OCI-LY3 (cell line): ENCODE measurements around the gene LHB.

Experiments used
- H2AFZ ChIP-seq: fragments of 200-600, 300-600 bp; shearing (Covaris generic); 2 replicates; pipeline ENCODE4 v1.6.0; 2014; ENCODE audit warnings: antibody characterized with exemption, low read depth, low read length
- H3K27ac ChIP-seq: fragments of 200-600, 300-600 bp; sonication (generic); 2 replicates; pipeline ENCODE4 v1.5.1; 2014; ENCODE audit warnings: mild to moderate bottlenecking, low read length, moderate library complexity, mixed read lengths
- H3K27me3 ChIP-seq: fragments of 200-600, 300-600 bp; sonication (generic); 2 replicates; pipeline ENCODE4 v1.6.1; 2014; ENCODE audit warnings: low read depth, low read length, mixed read lengths
- H3K36me3 ChIP-seq: fragments of 200-600, 300-600 bp; sonication (generic); replicated peaks from 2 replicates; pipeline ENCODE3; 2014; ENCODE audit warnings: low read depth, low read length, mixed read lengths
- H3K4me1 ChIP-seq: fragments of 300-600, 200-600 bp; sonication (generic); 2 replicates; pipeline ENCODE4 v1.6.1; 2014; ENCODE audit warnings: low read length, mixed read lengths
- H3K4me2 ChIP-seq: fragments of 200-600, 300-600 bp; sonication (generic); 2 replicates; pipeline ENCODE4 v1.6.1; 2014; ENCODE audit warnings: low read length, mixed read lengths
- H3K4me3 ChIP-seq: fragments of 300-600, 200-600 bp; sonication (generic); 2 replicates; pipeline ENCODE4 v1.5.1; 2014; ENCODE audit warnings: antibody characterized with exemption, mild to moderate bottlenecking, low read length, moderate library complexity
- H3K79me2 ChIP-seq: fragments of 300-600, 200-600 bp; shearing (Covaris generic); 2 replicates; pipeline ENCODE4 v1.6.1; 2014; ENCODE audit warnings: mild to moderate bottlenecking, low read length, mixed read lengths
- H3K9ac ChIP-seq: fragments of 300-600, 200-600 bp; shearing (Covaris generic); 2 replicates; pipeline ENCODE4 v1.6.0; 2014; ENCODE audit warnings: mild to moderate bottlenecking, low read length, moderate library complexity
- H3K9me3 ChIP-seq: fragments of 200-600, 300-600 bp; shearing (Covaris generic); 2 replicates; pipeline ENCODE4 v1.6.1; 2014; ENCODE audit warnings: low read length, mixed read lengths; ENCODE audit not compliant: insufficient read depth
- H4K20me1 ChIP-seq: fragments of 200-600, 300-600 bp; sonication (generic); 2 replicates; pipeline ENCODE4 v1.6.1; 2016; ENCODE audit warnings: low read length, mixed read lengths; ENCODE audit not compliant: insufficient read depth
- EZH2phosphoT487 ChIP-seq: fragments of 200-600 bp; shearing (Covaris generic); IDR thresholded peaks from 2 replicates; pipeline ENCODE4 v1.6.1; 2018; ENCODE audit warnings: antibody characterized with exemption, mixed run types, low read depth
- TF ChIP-seq, protein P1 (sequence below): fragments of 200-600, 300-600 bp; sonication (generic); IDR thresholded peaks from 2 replicates; pipeline ENCODE4 v1.5.1; 2014; ENCODE audit warnings: antibody characterized with exemption, low read length, low read depth

The LHB gene

DNA sequence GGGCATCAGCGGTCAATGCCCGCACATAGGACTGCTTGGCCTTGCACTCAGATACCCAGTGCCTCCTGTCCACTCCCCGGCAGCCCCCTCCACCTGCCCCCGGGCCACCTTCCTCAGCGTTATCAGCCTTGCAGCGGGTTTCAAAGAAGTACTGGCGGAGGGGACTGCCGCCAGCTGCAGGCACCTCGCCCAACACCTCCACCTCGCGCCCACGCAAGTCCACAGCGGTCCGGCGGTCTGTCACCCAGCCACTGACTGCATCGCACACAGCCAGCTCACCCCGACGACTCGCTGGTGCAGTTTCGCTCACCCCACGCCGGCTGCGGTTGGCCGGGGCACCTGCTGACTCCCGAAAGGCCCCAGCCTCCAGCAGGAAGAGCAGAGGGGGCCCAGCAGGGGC is 44.6 kb upstream of the LHB start:
- H3K4me3 ChIP-seq, result no peak overlapping the region
- no peak overlapping the region for H3K4me2 ChIP-seq
- H3K79me2 ChIP-seq, result no peaks in the 10 kb centered on the region
- H2AFZ ChIP-seq, result no peak overlapping the region
- no peaks in the 10 kb centered on the region for H3K4me1 ChIP-seq
- no peak overlapping the region for H3K27ac ChIP-seq
- H3K9me3 ChIP-seq, result no peaks in the 10 kb centered on the region
- no peaks in the 10 kb centered on the region for H4K20me1 ChIP-seq
- H3K9ac ChIP-seq, result no peak overlapping the region
- H3K36me3 ChIP-seq, result no peaks in the 10 kb centered on the region
- TF ChIP-seq, protein P1, sequence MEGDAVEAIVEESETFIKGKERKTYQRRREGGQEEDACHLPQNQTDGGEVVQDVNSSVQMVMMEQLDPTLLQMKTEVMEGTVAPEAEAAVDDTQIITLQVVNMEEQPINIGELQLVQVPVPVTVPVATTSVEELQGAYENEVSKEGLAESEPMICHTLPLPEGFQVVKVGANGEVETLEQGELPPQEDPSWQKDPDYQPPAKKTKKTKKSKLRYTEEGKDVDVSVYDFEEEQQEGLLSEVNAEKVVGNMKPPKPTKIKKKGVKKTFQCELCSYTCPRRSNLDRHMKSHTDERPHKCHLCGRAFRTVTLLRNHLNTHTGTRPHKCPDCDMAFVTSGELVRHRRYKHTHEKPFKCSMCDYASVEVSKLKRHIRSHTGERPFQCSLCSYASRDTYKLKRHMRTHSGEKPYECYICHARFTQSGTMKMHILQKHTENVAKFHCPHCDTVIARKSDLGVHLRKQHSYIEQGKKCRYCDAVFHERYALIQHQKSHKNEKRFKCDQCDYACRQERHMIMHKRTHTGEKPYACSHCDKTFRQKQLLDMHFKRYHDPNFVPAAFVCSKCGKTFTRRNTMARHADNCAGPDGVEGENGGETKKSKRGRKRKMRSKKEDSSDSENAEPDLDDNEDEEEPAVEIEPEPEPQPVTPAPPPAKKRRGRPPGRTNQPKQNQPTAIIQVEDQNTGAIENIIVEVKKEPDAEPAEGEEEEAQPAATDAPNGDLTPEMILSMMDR, result no peak
- H3K27me3 ChIP-seq, result peaks cover 17% of the 10 kb centered on the region

DNA sequence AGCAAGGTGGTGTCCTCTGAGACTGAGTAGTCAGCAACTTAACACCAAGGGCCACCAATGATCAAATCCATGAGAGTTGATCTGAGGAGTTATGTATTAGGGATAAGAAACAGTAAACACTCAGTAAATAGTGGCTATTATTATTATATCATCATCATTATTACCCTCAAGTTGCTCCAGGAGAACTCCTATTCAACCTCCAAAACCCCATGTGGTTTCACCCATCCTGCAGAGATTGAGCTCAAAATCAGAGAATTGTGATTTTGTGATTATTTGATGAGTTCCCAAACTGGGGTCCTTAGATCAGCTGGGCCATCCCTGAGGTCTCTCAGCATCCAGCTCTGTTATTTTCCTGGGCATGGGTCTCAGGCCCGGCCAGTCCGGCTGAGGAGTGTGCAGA is 44.1 kb upstream of the LHB start:
- no peaks in the 10 kb centered on the region for H4K20me1 ChIP-seq
- no peaks in the 10 kb centered on the region for H3K9me3 ChIP-seq
- no peaks in the 10 kb centered on the region for H3K4me1 ChIP-seq
- H3K79me2 ChIP-seq, result no peaks in the 10 kb centered on the region
- no peak overlapping the region for H2AFZ ChIP-seq
- no peak overlapping the region for H3K4me3 ChIP-seq
- no peaks in the 10 kb centered on the region for H3K36me3 ChIP-seq
- no peak for TF ChIP-seq EZH2phosphoT487
- TF ChIP-seq, protein P1, result no peak
- H3K4me2 ChIP-seq, result no peak overlapping the region
- H3K27ac ChIP-seq, result no peak overlapping the region
- peaks cover 13% of the 10 kb centered on the region for H3K27me3 ChIP-seq
- no peak overlapping the region for H3K9ac ChIP-seq

DNA sequence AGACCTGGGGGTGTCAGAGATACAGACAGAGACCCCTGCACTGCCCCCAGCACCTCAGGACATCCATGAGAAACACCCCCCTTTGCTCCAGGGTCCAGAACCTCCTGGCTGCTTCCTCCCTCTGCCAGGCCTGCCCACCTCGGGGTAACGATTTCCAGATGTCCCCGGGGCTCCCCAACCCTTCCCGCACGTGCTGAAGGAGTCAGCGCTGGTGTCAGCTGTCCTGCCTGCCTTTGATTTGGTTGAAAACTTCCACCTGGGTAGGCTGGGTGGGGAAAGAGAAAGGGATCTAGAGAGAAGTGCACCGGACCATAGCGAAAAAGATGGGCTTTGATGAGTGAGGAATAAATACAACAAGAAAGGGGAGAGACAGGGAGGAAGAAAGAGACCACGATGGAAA is 42.2 kb upstream of the LHB start:
- Histone ChIP-seq H2AFZ (no peak overlapping the region), H3K4me3 (no peak overlapping the region), H3K27ac (no peak overlapping the region), H3K4me1 (no peaks in the 10 kb centered on the region), H3K9me3 (no peaks in the 10 kb centered on the region), H3K36me3 (no peaks in the 10 kb centered on the region), H3K9ac (no peak overlapping the region), H3K79me2 (no peaks in the 10 kb centered on the region), H3K27me3 (0 out of 2 replicates have a peak, but pooled peaks cover 1% of the 10 kb centered on the region), H3K4me2 (no peak overlapping the region), H4K20me1 (no peaks in the 10 kb centered on the region)
- no peak for TF ChIP-seq EZH2phosphoT487
- TF ChIP-seq, protein P1, result no peak

DNA sequence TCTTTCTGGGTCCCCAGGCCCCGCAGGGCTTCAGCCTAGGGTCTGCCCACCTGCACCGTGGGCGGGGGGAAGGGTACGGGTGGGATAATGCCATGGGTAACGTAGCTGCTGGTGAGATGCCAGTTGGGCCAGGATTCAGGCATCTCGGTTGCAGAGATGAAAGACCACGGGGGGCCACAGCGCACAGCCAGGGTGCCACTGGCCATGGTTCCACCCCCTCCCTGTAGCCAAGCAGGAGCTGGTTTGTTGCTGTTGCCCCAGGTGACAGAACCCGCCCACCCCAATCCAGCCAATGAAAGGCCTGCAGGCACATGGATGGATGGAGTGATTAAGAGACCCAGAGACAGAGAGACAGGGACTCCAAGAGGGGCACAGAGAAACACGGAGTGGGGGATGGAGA is 41.7 kb upstream of the LHB start:
- Histone ChIP-seq H3K4me2 (no peak overlapping the region), H3K27me3 (no peaks in the 10 kb centered on the region)

More for the DNA sequence above, 41.7 kb upstream of the LHB start:
- Histone ChIP-seq H3K79me2 (no peaks in the 10 kb centered on the region), H3K9me3 (no peaks in the 10 kb centered on the region), H3K4me1 (no peaks in the 10 kb centered on the region), H3K36me3 (no peaks in the 10 kb centered on the region), H3K27ac (no peak overlapping the region), H4K20me1 (no peaks in the 10 kb centered on the region), H3K9ac (no peak overlapping the region), H2AFZ (no peak overlapping the region), H3K4me3 (no peak overlapping the region)
- no peak for TF ChIP-seq EZH2phosphoT487
- TF ChIP-seq, protein P1, result no peak
